Transverse colon (tissue), 3 donors: ENCODE results near the gene CPNE4.

Source experiments
- CTCF ChIP-seq, 5 experiments: fragments of 200-600 bp in 3 of 5; fragments of 450-650 bp in 2 of 5; sonication (generic) in 3 of 5; IDR thresholded peaks; 1 replicate in 2 of 5; 2 replicates in 3 of 5; pipeline ENCODE4 v1.5.1; 2016 to 2017; ENCODE audit warnings: antibody characterized with exemption in 5 of 5, inconsistent platforms in 3 of 5, mild to moderate bottlenecking in 2 of 5, moderate library complexity in 1 of 5
- EP300 ChIP-seq: sonication (generic); formaldehyde crosslinking; IDR thresholded peaks from one replicate; pipeline ENCODE4 v1.6.1; 2017; ENCODE audit warnings: antibody characterized with exemption, low read depth
- POLR2A ChIP-seq: fragments of 450-650 bp; IDR thresholded peaks from one replicate; pipeline ENCODE4 v1.6.1; 2016; ENCODE audit warnings: antibody characterized with exemption, mild to moderate bottlenecking, moderate library complexity

GRCh38 chr3:131821191-131821762, 213.5 kb downstream of the CPNE4 start:
- TF ChIP-seq CTCF (IDR thresholded peaks at IDR 0.05) (no peak), POLR2A (no peak), EP300 (no peak)
